RWPE2 (cell line): Measurements from ENCODE around the gene DNASE1L1.

ENCODE experiments used
- ATAC-seq: fragments of 200-7000 bp; cut with Tn5 transposase; 3 replicates; pipeline ENCODE4 v1.9.1; 2021; ENCODE audit warnings: low read depth
- DNase-seq: peaks from one replicate; pipeline ENCODE4 v3.0.0-alpha.2; 2020; ENCODE audit warnings: low spot score
- H3K27ac ChIP-seq: fragments of 450-650 bp; 2 replicates; pipeline ENCODE4 v1.5.1; 2017; ENCODE audit warnings: mild to moderate bottlenecking; ENCODE audit not compliant: poor library complexity, severe bottlenecking
- H3K27me3 ChIP-seq: fragments of 250-450 bp; sonication (Bioruptor Pico); 2 replicates; pipeline ENCODE4 v1.5.1; 2021; ENCODE audit warnings: mild to moderate bottlenecking, moderate library complexity; ENCODE audit not compliant: insufficient read depth, poor library complexity, severe bottlenecking
- H3K36me3 ChIP-seq: fragments of 250-450 bp; sonication (Bioruptor Pico); 2 replicates; pipeline ENCODE4 v1.5.1; 2020; ENCODE audit warnings: low read depth, mild to moderate bottlenecking, moderate library complexity
- H3K4me1 ChIP-seq: fragments of 250-450 bp; sonication (Bioruptor Pico); 2 replicates; pipeline ENCODE4 v1.5.1; 2021; ENCODE audit warnings: mild to moderate bottlenecking, moderate library complexity; ENCODE audit not compliant: insufficient read depth, poor library complexity, severe bottlenecking
- H3K4me3 ChIP-seq: fragments of 250-450 bp; sonication (Bioruptor Pico); 2 replicates; pipeline ENCODE4 v1.5.1; 2021; ENCODE audit warnings: mild to moderate bottlenecking, moderate library complexity; ENCODE audit not compliant: severe bottlenecking
- H3K9me3 ChIP-seq: fragments of 250-450 bp; sonication (Bioruptor Pico); 2 replicates; pipeline ENCODE4 v1.5.1; 2021; ENCODE audit warnings: mild to moderate bottlenecking, moderate library complexity; ENCODE audit not compliant: severe bottlenecking
- TF ChIP-seq, protein P1 (sequence below): fragments of 450-650 bp; IDR thresholded peaks from one replicate; pipeline ENCODE4 v1.5.1; 2017; ENCODE audit warnings: mild to moderate bottlenecking, moderate library complexity; ENCODE audit not compliant: poor library complexity, severe bottlenecking

Gene DNASE1L1

DNA sequence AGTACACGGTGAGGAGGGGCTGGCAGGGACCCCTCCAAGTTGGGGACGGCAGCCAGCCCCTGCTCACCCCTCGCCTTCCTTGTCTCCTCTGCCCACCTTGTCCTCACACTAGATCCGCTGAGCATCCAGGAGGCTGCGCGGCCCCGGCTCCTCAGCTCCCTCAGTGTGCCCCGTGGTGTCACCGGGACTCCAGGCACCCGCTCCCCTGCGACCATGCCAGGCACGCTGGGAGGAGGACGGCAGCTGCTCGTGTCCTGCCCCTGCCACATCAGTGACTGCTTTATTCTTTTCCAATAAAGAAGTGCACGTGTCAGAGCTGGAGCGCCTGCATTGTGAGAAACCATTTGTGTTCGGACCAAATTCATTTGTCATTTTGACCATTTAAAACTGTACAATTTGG lies 41.3 kb upstream of the DNASE1L1 start:
- TF ChIP-seq, protein P1, sequence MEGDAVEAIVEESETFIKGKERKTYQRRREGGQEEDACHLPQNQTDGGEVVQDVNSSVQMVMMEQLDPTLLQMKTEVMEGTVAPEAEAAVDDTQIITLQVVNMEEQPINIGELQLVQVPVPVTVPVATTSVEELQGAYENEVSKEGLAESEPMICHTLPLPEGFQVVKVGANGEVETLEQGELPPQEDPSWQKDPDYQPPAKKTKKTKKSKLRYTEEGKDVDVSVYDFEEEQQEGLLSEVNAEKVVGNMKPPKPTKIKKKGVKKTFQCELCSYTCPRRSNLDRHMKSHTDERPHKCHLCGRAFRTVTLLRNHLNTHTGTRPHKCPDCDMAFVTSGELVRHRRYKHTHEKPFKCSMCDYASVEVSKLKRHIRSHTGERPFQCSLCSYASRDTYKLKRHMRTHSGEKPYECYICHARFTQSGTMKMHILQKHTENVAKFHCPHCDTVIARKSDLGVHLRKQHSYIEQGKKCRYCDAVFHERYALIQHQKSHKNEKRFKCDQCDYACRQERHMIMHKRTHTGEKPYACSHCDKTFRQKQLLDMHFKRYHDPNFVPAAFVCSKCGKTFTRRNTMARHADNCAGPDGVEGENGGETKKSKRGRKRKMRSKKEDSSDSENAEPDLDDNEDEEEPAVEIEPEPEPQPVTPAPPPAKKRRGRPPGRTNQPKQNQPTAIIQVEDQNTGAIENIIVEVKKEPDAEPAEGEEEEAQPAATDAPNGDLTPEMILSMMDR, result no peak
- Histone ChIP-seq H3K4me3 (no peak overlapping the region), H3K27me3 (no peaks in the 10 kb centered on the region), H3K36me3 (0 out of 2 replicates have a peak, but pooled peaks cover 3% of the 10 kb centered on the region), H3K9me3 (no peaks in the 10 kb centered on the region), H3K4me1 (no peaks in the 10 kb centered on the region), H3K27ac (no peak overlapping the region)
- DNase-seq, result no peak
- no peak for ATAC-seq

DNA sequence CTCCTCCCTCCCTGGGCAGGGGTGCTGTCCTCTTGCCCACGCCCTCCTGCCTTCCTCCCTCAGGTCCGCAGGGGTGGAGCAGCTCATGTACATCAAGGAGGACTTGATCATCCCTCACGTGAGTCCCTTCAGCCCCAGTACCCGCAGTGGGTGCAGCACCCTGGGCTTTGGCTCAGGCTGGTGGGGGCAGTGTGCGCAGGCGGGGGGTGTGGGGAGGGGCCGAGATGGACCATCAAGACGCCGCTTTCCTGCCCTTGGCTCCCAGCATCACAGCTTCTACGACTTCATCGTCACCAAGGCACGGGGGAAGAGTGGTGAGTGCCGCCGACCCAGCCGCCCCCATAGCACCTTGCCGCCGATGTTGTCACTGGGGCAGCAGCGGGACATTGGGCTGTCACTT lies 40.6 kb upstream of the DNASE1L1 start:
- 0 out of 2 replicates have a peak, but pooled peaks cover 3% of the 10 kb centered on the region for H3K36me3 ChIP-seq
- DNase-seq (no peak), ATAC-seq (no peak)
- H3K27me3 ChIP-seq, result no peaks in the 10 kb centered on the region
- TF ChIP-seq, protein P1, result no peak
- H3K9me3 ChIP-seq, result no peaks in the 10 kb centered on the region
- H3K4me1 ChIP-seq, result no peaks in the 10 kb centered on the region
- no peak overlapping the region for H3K27ac ChIP-seq
- no peak overlapping the region for H3K4me3 ChIP-seq

DNA sequence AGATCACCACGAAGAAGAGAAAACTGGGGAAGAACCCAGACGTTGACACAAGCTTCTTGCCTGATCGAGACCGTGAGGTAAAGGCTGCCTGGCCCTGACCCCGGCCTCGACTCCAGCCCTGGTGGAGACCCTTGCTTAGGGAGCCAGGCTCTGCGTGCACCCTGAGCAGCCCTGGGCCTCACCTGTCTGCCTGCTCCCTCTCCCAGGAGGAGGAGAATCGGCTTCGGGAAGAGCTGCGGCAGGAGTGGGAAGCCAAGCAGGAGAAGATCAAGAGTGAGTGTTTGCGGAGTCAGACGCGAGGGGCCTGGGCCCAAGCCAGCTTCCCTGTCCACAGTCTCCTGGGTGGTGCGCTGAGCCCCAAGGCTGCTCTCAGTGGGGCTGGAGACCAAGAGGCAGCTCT lies 39.4 kb upstream of the DNASE1L1 start:
- Histone ChIP-seq H3K4me1 (no peaks in the 10 kb centered on the region), H3K27ac (no peak overlapping the region), H3K4me3 (no peak overlapping the region), H3K27me3 (no peaks in the 10 kb centered on the region), H3K36me3 (0 out of 2 replicates have a peak, but pooled peaks cover 3% of the 10 kb centered on the region), H3K9me3 (no peaks in the 10 kb centered on the region)
- ATAC-seq, result no peak
- TF ChIP-seq, protein P1, result no peak
- no peak for DNase-seq

DNA sequence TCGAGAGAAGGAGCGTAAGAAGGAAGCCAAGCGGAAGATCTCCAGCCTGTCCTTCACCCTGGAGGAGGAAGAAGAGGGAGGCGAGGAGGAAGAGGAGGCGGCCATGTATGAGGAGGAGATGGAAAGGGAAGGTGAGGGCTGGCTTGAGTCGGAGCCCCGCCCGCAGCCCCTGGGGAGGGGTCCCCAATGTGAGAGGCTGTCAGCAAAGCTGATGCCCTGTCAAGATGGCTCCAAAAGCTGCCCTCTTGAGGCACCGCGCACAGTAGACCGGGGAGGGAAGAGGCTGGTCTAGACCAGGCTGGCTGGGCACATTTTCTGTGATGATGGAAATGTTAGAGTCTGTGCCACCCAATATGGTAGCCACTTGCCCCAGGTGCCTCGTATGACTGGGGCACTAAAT lies 37.4 kb upstream of the DNASE1L1 start:
- no peaks in the 10 kb centered on the region for H3K9me3 ChIP-seq
- H3K4me1 ChIP-seq, result no peaks in the 10 kb centered on the region
- TF ChIP-seq, protein P1, result no peak
- ATAC-seq, result no peak
- H3K27ac ChIP-seq, result no peak overlapping the region
- DNase-seq, result no peak
- peaks cover 16% of the 10 kb centered on the region for H3K36me3 ChIP-seq
- no peak overlapping the region for H3K4me3 ChIP-seq
- no peaks in the 10 kb centered on the region for H3K27me3 ChIP-seq

DNA sequence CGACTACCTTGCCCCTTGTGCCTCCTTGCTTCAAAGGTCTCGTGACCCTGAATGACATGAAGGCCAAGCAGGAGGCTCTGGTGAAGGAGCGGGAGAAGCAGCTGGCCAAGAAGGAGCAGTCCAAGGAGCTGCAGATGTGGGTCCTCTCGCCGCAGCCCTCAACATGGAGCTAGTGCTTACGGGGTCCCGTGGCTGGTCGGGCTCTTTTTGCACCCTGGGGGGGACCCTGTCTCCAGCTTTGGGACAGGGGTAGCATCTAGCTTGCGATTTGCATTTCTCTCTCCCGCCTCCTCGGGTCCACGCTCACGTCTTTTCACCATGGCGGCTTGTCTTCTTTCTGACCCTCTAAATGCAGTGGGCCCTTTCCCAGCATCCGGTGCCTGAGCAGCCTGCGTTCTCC lies 36.7 kb upstream of the DNASE1L1 start:
- DNase-seq (no peak), ATAC-seq (no peak)
- Histone ChIP-seq H3K27ac (no peak overlapping the region), H3K4me3 (no peak overlapping the region), H3K36me3 (peaks cover 16% of the 10 kb centered on the region), H3K4me1 (no peaks in the 10 kb centered on the region), H3K27me3 (no peaks in the 10 kb centered on the region), H3K9me3 (no peaks in the 10 kb centered on the region)
- TF ChIP-seq, protein P1, result no peak
